HepG2 (cell line): ENCODE data around the gene CHN2. TPM values are rescaled to one million over a fixed set of nuclear protein-coding genes. Genes with fewer than 3 reads are reported as not detected.

Experiments
- ATAC-seq: fragments of 200-7000 bp; cut with Tn5 transposase; 3 replicates; pipeline ENCODE4 v1.9.1; 2020; ENCODE audit warnings: mild to moderate bottlenecking, moderate library complexity
- BruUV-seq: library from RNA; stranded (reverse); fragments of 400-500 nt; replicated peaks from 2 replicates; lab custom pipeline; 2021; lab: Mats Ljungman, UMichigan
- CTCF ChIA-PET: fragments of 300-600 bp; formaldehyde crosslinking; extraction: SDS; loops from one replicate; lab custom pipeline; 2021; ENCODE audit warnings: low total read pairs, inconsistent platforms, low intra/inter-chr PET ratio; lab: Yijun Ruan, JAX
- POLR2A ChIA-PET: fragments of 350-600 bp; sonication (Branson Sonifier 250); formaldehyde crosslinking; loops from one replicate; lab custom pipeline; 2020; ENCODE audit warnings: antibody characterized with exemption, inconsistent platforms; lab: Yijun Ruan, JAX
- DNase-seq: peaks from one replicate; pipeline ENCODE4 v3.0.0-alpha.2; 2015; ENCODE audit warnings: low spot score
- FAIRE-seq: peaks from 3 replicates; lab custom pipeline; 2011; peaks lifted over from hg19 to GRCh38; lab: Jason Lieb, UNC
- H2AFZ ChIP-seq: one replicate; pipeline ENCODE4 v1.6.1; 2011; ENCODE audit warnings: low read length, inconsistent platforms
- H3K27ac ChIP-seq: fragments of 300-600 bp; 3 replicates; pipeline ENCODE4 v1.8.0; 2011; ENCODE audit warnings: mixed run types, mild to moderate bottlenecking, mixed read lengths, low read length, inconsistent platforms; ENCODE audit not compliant: insufficient read depth; ENCODE audit errors: extremely low read length
- H3K27me3 ChIP-seq, 2 experiments: fragments of 200-600 bp in 1 of 2; 2 replicates in 1 of 2; 3 replicates in 1 of 2; pipeline versions ENCODE4 v1.6.0 to v1.8.0; 2011; ENCODE audit warnings: low read length in 2 of 2, mild to moderate bottlenecking in 2 of 2, moderate library complexity in 2 of 2, inconsistent platforms in 1 of 2; ENCODE audit not compliant: insufficient read depth in 2 of 2, control insufficient read depth in 1 of 2
- H3K36me3 ChIP-seq, 2 experiments: fragments of 200-600 bp in 1 of 2; replicated peaks in 1 of 2; 2 replicates in 1 of 2; 3 replicates in 1 of 2; pipeline versions ENCODE4 v1.5.1 to v1.8.0; 2011; ENCODE audit warnings: low read length in 2 of 2, inconsistent platforms in 1 of 2; ENCODE audit not compliant: insufficient read depth in 2 of 2, control insufficient read depth in 1 of 2
- H3K4me1 ChIP-seq: 2 replicates; pipeline ENCODE4 v1.5.1; 2012; ENCODE audit warnings: low read length, inconsistent platforms; ENCODE audit not compliant: insufficient read depth
- H3K4me2 ChIP-seq: 2 replicates; pipeline ENCODE4 v1.6.0; 2011; ENCODE audit warnings: low read depth, low read length, inconsistent platforms
- H3K4me3 ChIP-seq, 3 experiments: fragments of 200-600 bp in 1 of 3; sonication (generic), shearing (Covaris generic) in 1 of 3; replicated peaks in 1 of 3; 2 replicates each; pipeline ENCODE4 v1.5.1; 2011 to 2016; ENCODE audit warnings: low read length in 3 of 3, inconsistent platforms in 2 of 3, low read depth in 2 of 3, mild to moderate bottlenecking in 2 of 3, control low read depth in 1 of 3, mixed read lengths in 1 of 3; ENCODE audit not compliant: insufficient read depth in 1 of 3
- H3K79me2 ChIP-seq: one replicate; pipeline ENCODE4 v1.6.1; 2011; ENCODE audit warnings: low read length, inconsistent platforms; ENCODE audit not compliant: insufficient read depth
- H3K9ac ChIP-seq: 2 replicates; pipeline ENCODE4 v1.6.0; 2011; ENCODE audit warnings: mild to moderate bottlenecking, low read depth, low read length, inconsistent platforms; ENCODE audit not compliant: insufficient read depth
- H3K9me3 ChIP-seq: 2 replicates; pipeline ENCODE4 v1.5.1; 2012; ENCODE audit warnings: mild to moderate bottlenecking, low read length
- H4K20me1 ChIP-seq: 2 replicates; pipeline ENCODE4 v1.6.0; 2011; ENCODE audit warnings: inconsistent platforms, mild to moderate bottlenecking, low read length, moderate library complexity; ENCODE audit not compliant: insufficient read depth
- ATAD3A ChIP-seq: sonication (generic); formaldehyde crosslinking; IDR thresholded peaks from 2 replicates; pipeline ENCODE4 v1.4.0; 2020; ENCODE audit warnings: missing genetic modification reagents
- CSRNP2 ChIP-seq: sonication (generic); formaldehyde crosslinking; conservative IDR thresholded peaks from 2 replicates; pipeline ENCODE4 v1.8.0; 2022; ENCODE audit warnings: low read depth, missing genetic modification reagents
- MTA3 ChIP-seq: sonication (generic); formaldehyde crosslinking; IDR thresholded peaks from 2 replicates; pipeline ENCODE4 v1.4.0; 2020; ENCODE audit warnings: missing genetic modification reagents
- SMAD9 ChIP-seq: sonication (generic); formaldehyde crosslinking; IDR thresholded peaks from 2 replicates; pipeline ENCODE4 v1.5.1; 2020; ENCODE audit warnings: mild to moderate bottlenecking, missing genetic modification reagents
- TIGD3 ChIP-seq: sonication (generic); formaldehyde crosslinking; IDR thresholded peaks from 2 replicates; pipeline ENCODE4 v1.5.1; 2020; ENCODE audit warnings: mild to moderate bottlenecking, missing genetic modification reagents, borderline replicate concordance
- ZNF367 ChIP-seq: sonication (generic); formaldehyde crosslinking; IDR thresholded peaks from 2 replicates; pipeline ENCODE4 v1.4.0; 2020; ENCODE audit warnings: missing genetic modification reagents, borderline replicate concordance
- ZNF790 ChIP-seq: sonication (generic); formaldehyde crosslinking; IDR thresholded peaks from 2 replicates; pipeline ENCODE4 v1.8.0; 2022; ENCODE audit warnings: missing genetic modification reagents, mild to moderate bottlenecking, borderline replicate concordance
- WGBS: methylation state at CpG from one replicate; pipeline ENCODE4 v1.1.6; 2017; ENCODE audit warnings: low lambda C conversion rate; 5-methylcytosine and 5-hydroxymethylcytosine counted together
- in situ Hi-C: cut with HindIII; loops from 2 replicates; pipeline ENCODE4 v1.10.0; 2017; ENCODE audit warnings: low pct_unique_long_range_greater_than_20kb; ENCODE audit not compliant: extremely low pct_ligation_motif_present
- intact Hi-C: fragments of 100-400 bp; cut with micrococcal nuclease; formaldehyde crosslinking; loops from one replicate; pipeline ENCODE4 v1.10.0; 2022; ENCODE audit not compliant: unreplicated experiment
- polyA plus RNA-seq, 8 experiments: library from polyadenylated mRNA; depleted of rRNA in 3 of 8; stranded (reverse) in 7 of 8; unstranded in 1 of 8; fragments of >200 nt; fragmentation: Illumina TruSeq in 4 of 8; extraction: Trizol in 4 of 8; gene quantifications; 2 replicates each; pipeline versions ENCODE4 v1.2.1 to v1.2.3, GENCODE V29; 2011 to 2016; ENCODE audit warnings: low read depth in 4 of 8, missing spikeins in 1 of 8, mixed read lengths in 1 of 8; ENCODE audit not compliant: insufficient read depth in 1 of 8
- total RNA-seq, 5 experiments: library from RNA; depleted of rRNA; stranded (reverse); fragments of >200 nt; fragmentation: Illumina TruSeq; extraction: Trizol; gene quantifications; 2 replicates each; pipeline ENCODE4 v1.2.3, GENCODE V29; 2016; ENCODE audit warnings: low read depth in 1 of 5

The CHN2 gene
- total and polyA plus RNA-seq, 2 of the 13 experiments (the other 11 are each of a cell fraction or from before 2014, with no cell fraction given) = 23.5 to 30.5 TPM

GRCh38 chr7:29445736-29446135 is 251.2 kb downstream of the CHN2 start:
- Histone ChIP-seq H3K4me3 (no peak overlapping the region), H3K4me2 (no peak overlapping the region), H3K27ac (no peak overlapping the region), H3K9me3 (no peaks in the 10 kb centered on the region), H2AFZ (no peak overlapping the region), H3K79me2 (no peaks in the 10 kb centered on the region), H3K9ac (no peak overlapping the region), H3K36me3 (0 out of 5 replicates have a peak, but pooled peaks cover 0 to 4% of the 10 kb centered on the region in 2 experiments), H3K27me3 (no peaks in the 10 kb centered on the region), H3K4me1 (peaks cover 33% of the 10 kb centered on the region), H4K20me1 (peaks cover 8% of the 10 kb centered on the region)
- no TSS peak for BruUV-seq
- ChIA-PET POLR2A (interaction anchor here (0.9 kb wide), 1 partner anchor 27 kb away, joined by 3 read pairs; no protein-coding TSS in a partner anchor), CTCF (no interaction called here)
- in situ Hi-C loops (no loop called here), intact Hi-C loops (no loop called here)
- ATAC-seq (no peak), FAIRE-seq (no peak), DNase-seq (no peak)
- 89% methylated on average over 6 of the region's 6 CpGs for WGBS
- TF ChIP-seq ATAD3A (CRISPR knock-in tag) (no peak), ZNF367 (CRISPR knock-in tag) (no peak), ZNF790 (no peak), TIGD3 (CRISPR knock-in tag) (no peak), CSRNP2 (CRISPR knock-in tag) (no peak), SMAD9 (CRISPR knock-in tag) (no peak), MTA3 (no peak)
